Measurements from ENCODE around the gene C1QTNF3.

The C1QTNF3 gene

DNA sequence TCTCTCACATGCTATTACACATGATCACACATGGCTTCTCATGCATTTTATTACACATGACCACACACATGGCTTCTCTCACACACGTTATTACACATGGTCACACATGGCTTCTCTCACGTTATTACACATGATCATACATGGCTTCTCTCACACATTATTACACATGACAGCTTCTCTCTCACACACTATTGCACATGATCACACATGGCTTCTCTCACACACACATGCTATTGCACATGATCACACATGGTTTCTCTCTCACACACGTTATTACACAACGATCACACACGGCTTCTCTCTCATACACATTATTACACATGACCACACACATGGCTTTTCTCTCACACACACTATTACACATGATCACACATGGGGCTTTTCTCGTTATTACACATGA lies 57.6 kb downstream of the C1QTNF3 start:
- no peak for DNase-seq

DNA sequence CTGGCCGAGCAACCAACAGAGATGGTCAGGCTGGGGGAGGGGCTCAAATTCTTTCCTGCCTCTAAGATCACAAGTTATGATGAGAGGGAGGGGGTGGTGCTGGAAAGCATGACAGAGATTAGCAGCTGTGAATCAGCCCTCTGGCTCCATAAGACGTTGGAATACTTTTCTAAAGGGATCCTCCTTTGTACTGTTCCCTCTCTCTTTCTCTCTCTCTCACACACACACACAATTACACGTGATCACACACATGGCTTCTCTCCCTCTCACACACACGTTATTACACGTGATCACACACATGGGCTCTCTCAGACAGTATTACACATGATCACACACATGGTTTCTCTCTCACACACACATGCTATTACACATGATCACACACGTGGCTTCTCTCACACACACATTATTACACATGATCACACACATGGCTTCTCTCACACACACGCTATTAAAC lies 58.3 kb downstream of the C1QTNF3 start, which contains the start of gene SLC45A2:
Gene SLC45A2 (minus strand): TSS at position 23 of the 454 bp plus-strand sequence. CDS start 110 bp downstream, outside the sequence.
- DNase-seq, result no peak

DNA sequence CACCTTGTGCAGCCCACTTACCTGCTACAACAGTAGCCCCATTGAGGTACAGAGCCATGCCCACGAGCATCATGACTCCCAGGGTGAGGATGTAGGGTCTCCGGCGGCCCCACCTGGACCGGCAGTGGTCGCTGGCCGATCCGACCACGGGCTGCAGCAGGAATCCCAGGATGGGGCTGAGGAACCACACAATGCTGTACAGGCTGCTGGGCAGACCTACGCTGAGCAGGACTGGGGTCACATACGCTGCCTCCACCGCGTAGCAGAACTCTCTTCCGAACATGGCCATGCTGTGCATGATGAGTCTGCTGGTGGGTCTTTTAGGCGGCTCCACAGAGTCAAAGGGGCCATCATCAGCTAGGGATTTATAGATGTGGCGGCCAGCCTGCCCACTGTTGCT lies 58.8 kb downstream of the C1QTNF3 start:
- DNase-seq, result no peak

DNA sequence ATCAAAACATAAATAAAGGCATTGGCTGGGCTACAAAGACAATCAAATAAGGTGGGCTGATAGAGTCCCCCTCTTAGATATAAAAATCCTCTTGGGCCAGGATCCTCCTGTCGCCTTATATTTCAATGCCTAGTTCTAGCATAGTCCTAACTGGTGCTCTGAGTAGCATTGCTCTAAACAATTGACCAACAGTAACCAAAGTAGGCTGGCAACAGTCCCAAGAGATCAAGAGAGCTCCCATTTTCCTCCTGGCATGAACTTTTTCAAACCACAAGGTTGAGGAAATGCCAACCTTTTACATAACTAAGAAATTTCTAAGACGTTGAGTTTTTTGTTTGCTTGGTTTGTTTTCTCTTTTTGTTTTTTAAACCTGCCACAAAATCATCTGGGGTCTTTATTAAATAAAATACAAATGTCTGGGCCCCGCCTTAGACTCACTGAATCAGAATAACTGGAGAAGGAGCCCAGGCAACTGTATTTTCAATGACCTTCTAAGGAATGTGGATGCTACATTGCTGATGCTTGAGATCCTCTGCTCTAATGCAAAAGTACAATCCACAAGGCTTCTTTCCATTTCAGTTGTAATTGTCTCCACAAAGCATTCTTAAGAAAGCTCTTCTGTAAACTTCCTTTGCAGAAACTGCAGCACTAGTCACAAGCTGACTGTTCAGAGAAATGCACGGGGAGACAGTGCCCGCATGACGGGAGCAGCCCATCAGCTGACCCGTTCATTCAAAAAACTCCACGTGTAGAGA lies 61.4 kb downstream of the C1QTNF3 start:
- DNase-seq, result no peak

DNA sequence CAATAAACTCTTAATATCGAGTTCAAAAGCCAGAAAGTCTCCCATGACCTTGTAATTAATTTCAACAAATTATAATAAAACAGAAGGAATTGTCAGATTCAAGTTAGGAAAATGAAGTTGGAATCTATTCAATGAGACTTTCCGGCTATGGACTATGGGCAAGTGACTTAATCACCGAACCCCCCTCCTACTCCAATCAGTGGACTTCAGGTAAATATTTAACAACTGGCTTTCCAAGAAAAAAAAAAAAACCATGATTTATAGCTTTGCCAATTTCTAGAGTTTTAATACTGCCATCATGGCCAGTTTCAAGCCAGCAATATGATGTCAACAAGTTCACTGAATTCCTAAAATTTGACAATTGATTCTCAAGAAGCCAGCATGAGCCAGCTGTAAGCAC lies 63.0 kb downstream of the C1QTNF3 start:
- no peak for DNase-seq

DNA sequence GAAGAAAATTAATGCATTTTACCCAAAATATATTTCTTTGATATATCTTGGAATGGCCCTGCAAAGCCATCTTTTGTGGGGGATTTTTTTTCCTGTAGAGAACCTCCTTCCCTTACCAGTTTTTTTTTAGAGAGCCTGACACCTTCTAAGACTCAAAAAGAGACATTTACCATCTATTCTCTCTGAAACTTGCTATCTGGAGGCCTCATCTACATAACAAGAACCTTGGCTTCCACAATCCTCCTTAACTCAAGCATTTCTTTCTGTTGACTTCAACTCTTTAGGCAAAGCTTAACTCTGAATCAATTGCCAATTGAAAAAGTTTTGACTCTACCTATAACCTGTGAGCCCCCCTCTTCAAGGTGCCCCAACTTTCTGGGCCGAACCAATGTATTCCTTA lies 64.7 kb downstream of the C1QTNF3 start:
- no peak for DNase-seq

DNA sequence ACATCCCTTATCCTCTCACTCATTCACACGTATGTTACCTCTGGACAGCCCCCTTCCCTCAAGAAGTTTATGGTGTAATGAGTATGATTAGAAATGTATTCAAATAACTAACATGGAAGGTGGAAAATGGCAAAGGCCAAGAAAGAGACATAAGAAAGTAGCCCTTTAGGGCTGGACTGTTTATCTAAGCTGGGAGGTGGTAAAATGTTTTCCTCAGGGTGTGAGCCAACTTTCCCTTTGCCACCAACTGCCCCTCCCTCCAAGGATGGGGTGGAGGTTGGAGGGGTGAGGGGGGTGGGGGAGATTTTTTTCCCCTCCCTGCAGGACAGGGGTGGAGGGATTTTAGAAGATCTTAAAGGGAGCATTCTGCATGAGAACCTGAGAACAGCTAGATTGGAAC lies 66.7 kb downstream of the C1QTNF3 start:
- no peak for DNase-seq

DNA sequence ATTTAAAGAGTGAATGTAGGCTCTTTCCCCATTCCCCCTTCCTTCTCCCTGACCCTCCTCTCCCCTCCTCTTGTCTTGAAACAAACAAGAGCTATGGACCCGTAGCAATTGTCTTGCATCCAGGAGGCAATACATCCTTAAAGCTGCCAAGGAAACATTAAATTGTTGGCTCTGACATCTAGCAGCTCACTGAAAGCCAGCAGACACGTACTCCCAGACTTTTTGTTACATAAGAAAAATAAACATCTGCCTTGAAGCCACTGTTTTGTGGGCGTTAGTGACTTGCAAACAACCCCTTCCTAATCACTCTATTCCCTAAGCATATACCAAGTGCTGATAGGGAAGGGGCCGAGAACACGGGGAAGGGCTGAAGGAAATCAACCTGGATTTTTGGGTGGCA lies 67.2 kb downstream of the C1QTNF3 start:
- DNase-seq, result no peak

DNA sequence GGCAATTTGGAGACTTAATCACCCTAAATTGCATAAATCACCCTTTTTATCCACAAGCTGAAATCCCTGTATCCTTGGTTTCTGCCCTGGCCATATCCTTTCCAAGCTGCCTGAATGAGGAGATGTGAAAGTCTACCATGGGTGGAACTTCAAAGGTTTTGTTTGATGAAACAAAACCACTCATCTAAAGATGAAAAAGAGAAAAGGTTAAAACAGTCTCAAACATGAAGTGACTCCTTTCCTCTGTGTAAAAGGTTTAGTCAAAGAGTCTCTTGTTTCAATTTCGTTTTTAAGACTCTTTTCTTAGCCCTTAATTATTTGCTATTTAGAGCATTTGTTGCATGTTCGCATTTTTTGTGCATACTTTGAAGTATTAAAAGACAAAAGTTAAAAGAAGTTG lies 69.7 kb downstream of the C1QTNF3 start:
- DNase-seq, result no peak

DNA sequence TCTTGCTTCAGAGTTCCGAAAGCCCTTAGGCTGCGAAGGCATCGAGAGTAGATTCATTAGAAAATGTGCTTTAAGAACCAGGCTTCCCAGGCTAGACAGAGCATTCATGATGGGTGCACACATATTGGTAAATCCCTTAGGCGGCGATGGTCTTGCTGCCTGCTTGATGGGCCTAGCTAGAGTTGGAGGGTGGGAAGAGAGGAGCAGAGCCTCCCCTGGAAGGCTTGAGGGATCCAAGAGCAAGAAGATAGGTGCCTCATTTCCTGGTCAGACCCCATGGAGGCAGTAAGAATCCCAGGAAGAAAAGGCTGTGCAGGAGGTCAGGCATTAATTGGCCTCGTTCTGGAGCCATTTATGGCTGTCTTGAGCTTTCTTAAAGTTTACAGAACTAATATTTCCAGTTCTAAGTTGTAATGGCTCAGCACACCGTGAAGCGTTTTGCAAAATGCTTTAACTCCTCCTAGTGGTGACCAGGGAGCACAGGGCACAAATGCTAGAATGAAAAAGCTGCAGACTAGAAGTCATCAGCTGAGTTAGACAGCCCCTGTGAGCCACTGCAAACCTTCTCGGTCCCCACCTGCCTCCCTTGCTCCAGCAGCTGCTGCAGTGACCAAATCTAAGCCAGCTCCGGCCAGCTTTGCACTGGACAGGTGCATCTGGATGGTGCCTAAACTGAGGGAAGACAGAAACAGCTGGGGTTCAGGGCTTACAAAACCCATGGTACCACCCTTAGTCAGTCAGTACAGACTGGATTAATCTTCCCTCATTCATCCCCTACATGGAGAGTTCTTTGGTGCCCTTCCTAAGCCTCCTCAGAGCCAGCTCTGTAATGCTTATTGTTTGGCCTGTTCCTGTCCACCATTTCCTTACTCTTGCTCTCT lies 73.2 kb downstream of the C1QTNF3 start:
- no peak for DNase-seq

DNA sequence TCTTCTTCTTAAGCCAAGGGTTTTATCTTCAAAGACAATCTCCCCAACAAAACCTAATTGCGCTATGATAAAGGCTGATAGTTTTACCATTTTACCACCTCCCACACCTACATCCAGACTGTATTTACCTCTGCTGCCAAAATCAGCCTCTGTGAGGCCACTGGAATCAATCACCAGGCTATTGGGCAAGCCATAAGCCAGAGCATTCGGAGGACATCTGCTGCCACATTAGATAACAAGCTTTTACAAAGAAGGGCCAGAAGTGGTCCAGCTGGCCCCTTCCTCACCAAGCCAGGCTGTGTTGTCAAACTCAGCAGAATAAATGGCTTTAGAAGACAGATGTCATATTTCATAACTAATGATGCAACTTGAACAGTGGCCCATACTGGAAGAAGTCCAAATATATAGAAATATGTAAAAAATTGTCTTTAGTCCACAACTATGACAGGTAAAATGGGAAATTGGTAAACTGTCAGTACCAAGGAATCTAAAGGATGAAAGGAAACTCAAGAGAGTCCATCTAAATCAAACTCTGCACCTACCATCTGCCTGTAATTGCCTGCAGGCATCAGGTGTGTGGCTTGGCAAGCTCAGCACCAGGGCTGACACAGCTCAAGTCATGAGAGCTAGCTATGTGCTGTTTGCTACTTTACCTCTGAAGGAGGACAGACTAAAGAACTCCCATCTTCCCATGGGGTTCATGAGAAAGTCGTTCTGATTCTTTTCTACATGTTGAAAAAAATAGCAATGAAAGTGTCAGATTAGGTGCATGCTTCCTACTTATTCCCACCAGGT lies 74.6 kb downstream of the C1QTNF3 start:
- DNase-seq, result no peak
